GM19023 (cell line): Measurements from ENCODE around the gene CCDC185.

Experiments
- ATAC-seq: cut with Tn5 transposase; IDR thresholded peaks from one replicate; pipeline ENCODE4 v1.9.1; 2021; ENCODE audit warnings: mild to moderate bottlenecking, moderate library complexity; ENCODE audit not compliant: unreplicated experiment

CCDC185 gene

GRCh38 chr1:223429313-223429731 is 36.1 kb downstream of the CCDC185 start:
- no peak for ATAC-seq

GRCh38 chr1:223429821-223430220 is 36.6 kb downstream of the CCDC185 start:
- no peak for ATAC-seq

DNA sequence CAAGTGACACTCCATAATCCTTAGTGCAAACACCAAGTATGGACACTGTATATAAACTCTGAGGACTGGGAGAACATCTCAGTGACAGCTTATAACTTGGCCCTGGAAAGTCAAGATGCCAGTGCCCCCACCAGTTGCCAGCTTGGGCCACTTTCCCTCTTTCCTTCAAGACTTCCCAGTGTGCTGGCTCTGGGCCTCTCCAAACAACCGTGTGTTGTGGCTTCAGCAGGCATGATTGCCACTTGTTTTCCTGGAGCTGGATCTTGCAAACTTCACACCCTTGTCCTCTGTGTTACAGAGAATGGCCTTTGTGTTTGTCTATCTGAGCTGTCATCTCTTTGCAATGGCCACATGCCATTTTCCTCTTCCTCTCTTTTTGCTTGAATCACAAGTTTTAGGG is 37.0 kb downstream of the CCDC185 start:
- ATAC-seq = no peak

- ATAC-seq = no peak
Observed at GRCh38 chr1:223437151-223437550, 43.9 kb downstream of the CCDC185 start.

- no peak for ATAC-seq
Observed at GRCh38 chr1:223443397-223443796, 50.2 kb downstream of the CCDC185 start.

- no peak for ATAC-seq
Observed at GRCh38 chr1:223444411-223444810, 51.2 kb downstream of the CCDC185 start.
